GM12801 (cell line): ENCODE data around the gene JAML.

Source experiments
- TF ChIP-seq, protein P1 (sequence below): IDR thresholded peaks from one replicate; pipeline ENCODE4 v1.5.1; 2011; ENCODE audit warnings: control low read depth; ENCODE audit not compliant: insufficient read length; ENCODE audit errors: extremely low read depth

Gene JAML

DNA sequence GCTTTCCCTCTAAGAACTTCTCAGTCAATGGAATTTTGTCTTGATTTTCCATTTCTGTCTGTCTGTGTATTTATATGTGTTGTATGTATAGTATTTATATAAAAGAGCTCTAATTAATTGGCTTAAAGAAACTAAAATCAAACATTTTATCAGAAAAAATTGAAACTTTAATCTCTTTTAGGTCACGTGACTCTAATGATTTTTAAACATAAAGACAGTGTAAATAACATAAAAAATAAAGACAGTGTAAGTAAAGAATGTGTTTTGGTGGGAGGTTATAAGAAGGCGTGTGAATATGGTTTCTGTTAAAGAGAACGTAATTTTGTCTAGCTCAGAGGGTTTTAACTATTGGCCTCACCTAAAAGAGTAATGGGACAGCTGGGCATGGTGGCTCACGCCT lies 2.4 kb downstream of the JAML start:
- TF ChIP-seq, protein P1, sequence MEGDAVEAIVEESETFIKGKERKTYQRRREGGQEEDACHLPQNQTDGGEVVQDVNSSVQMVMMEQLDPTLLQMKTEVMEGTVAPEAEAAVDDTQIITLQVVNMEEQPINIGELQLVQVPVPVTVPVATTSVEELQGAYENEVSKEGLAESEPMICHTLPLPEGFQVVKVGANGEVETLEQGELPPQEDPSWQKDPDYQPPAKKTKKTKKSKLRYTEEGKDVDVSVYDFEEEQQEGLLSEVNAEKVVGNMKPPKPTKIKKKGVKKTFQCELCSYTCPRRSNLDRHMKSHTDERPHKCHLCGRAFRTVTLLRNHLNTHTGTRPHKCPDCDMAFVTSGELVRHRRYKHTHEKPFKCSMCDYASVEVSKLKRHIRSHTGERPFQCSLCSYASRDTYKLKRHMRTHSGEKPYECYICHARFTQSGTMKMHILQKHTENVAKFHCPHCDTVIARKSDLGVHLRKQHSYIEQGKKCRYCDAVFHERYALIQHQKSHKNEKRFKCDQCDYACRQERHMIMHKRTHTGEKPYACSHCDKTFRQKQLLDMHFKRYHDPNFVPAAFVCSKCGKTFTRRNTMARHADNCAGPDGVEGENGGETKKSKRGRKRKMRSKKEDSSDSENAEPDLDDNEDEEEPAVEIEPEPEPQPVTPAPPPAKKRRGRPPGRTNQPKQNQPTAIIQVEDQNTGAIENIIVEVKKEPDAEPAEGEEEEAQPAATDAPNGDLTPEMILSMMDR, result no peak

DNA sequence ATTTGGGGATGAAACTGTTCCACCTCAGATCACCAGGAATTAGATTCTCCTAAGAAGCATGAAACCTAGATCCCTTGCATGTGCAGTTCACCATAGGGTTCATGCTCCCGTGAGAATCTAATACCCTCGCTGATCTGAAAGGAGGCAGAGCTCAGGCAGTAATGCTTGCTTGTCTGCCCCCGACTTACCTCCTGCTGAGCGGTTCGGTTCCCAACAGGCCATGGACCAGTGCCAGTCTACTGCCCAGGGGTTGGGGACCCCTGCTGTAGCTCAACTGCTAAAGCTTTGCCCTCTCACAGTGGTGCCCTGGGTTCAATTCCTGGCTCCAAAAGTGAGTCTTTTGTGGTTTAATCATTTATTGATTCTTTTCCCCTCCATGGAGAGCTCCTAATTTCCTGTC lies 3.4 kb downstream of the JAML start:
- TF ChIP-seq, protein P1, result no peak

DNA sequence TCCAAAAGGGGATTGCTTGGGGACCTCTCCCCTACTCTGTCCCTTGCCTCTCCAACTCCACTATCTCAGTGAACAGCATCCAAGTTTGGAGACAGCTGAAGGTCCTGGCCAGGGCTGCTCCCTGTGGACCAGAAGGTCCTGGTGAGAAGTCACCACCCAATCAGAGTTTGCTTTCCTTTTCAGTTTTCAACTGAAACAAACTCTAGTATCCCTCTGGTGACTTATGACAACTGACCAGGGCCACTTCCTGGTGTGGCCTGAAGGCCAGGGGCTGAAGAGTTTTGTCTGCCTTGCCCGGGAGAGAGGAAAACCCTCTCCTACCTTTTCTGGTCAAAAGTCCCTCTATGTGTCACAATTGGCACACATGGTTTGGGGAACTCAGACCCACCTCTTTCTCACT lies 5.1 kb downstream of the JAML start:
- TF ChIP-seq, protein P1, result no peak

DNA sequence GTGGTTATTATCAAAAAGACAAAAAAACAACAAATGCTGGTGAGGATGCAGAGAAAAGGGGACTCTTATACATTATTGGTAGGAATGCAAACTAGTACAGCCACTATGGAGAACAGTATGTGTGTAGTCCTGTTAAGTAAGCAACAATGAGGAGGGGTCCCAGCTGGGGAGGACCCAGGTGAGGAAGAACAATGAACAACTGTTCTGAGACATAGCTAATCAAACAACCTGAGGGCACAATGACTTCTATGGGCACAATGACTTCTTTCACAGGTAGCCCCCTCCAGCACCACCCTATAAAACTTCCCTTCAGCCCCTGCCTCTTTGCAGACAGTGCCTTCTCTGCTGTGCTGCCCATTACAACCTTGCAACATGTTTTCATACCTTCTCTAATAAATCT lies 5.6 kb downstream of the JAML start:
- TF ChIP-seq, protein P1, result no peak

DNA sequence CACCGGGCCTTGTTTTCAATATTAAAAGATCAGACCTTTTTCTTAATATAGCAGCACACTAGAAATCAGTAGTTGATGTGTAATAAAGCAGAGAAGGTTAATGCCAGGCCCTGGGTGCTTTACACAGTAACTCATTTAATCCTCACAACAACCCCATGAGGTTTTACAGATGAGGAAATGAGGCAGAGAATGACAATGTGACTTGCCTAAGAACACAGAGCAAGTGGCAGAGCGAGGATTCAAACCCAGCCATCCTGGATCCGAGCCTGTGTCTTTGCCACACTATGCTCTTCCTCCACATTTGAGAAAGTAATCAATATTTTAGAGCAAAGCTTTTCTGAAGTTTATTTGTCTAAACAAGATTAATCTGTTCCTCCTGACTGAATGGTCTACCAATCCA lies 7.2 kb downstream of the JAML start:
- TF ChIP-seq, protein P1, result no peak

DNA sequence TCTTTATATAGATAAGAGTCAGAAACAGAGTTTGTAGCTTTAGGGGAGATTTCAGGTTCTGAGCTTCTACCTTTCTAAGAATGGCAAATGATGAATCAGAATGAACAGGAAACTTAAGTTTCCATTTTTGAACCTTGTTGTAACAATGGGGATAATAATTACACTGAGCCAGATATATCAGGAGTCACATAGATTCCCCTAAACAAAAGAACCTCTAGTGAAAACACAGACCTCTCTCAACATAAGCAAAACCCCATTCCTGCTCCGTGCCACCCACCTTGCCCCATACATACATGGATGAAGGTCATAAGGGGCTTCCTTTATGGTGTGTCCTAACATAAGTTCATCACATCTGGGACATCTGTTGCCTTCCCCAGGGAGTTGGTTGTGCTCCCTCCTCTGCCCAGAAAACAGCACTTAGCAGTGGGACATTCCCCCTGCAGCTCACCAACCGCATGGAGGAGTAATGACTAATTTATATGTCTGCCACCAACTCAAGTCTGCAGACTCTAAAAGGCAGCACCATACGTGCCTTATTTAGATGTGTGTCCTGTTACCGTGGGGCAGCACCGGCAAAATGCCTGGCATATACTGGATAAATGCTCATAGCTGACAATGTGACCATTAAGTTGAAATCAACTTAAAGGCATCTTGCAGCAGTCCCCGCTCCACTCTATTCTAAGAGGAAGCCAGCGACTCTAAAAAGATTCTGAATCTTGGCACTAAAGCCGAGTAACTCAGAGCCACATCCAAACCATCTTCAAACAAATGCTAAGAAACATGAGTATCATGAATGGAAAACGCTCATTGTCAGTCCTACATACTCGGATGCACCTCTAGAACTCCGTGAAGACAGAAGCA lies 8.0 kb downstream of the JAML start:
- TF ChIP-seq, protein P1, result no peak

DNA sequence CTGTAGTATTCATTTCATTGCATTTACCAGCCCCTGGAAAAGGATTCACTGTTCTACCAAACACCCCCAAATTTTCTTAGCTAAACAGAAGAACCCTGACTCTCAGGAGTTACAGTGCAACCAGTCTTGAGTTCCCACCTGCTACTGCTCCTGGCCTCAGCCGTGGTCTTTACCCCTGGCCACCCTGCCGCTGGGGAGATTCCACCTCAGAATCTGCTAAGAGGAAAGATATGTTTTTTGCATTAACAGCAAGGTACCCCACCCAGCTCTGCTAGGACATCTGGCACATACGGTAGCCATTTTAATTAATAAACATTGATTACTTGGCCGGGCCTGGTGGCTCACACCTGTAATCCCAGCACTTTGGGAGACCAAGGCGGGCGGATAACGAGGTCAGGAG lies 9.0 kb downstream of the JAML start:
- TF ChIP-seq, protein P1, result no peak

DNA sequence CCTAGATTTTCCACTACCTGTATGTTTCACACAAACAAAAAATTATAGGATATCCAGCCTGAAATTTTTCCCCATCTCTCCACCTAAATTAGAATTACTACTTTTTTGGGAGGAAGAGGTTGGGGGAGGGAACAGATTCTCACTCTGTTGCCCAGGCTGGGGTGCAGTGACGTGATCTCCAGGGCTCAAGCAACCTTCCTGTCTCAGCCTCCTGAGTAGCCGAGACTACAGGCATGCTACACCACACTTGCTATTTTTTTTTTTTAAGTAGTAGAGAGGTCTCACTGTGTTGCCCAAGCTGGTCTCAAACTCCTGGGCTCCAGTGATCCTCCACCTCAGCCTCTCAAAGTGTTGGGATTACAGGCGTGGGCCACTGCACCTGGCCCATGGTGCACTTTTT lies 9.5 kb downstream of the JAML start:
- TF ChIP-seq, protein P1, result no peak
